Thyroid gland (tissue), 4 donors: ENCODE measurements around the gene ZRANB3.

Experiments used
- CTCF ChIP-seq, 6 experiments: fragments of 200-600 bp in 3 of 6; fragments of 450-650 bp in 3 of 6; sonication (generic) in 3 of 6; IDR thresholded peaks; one replicate each; pipeline ENCODE4 v1.5.1; 2016 to 2019; ENCODE audit warnings: antibody characterized with exemption in 6 of 6, mild to moderate bottlenecking in 2 of 6, inconsistent platforms in 1 of 6, moderate library complexity in 1 of 6
- POLR2A ChIP-seq, 2 donors: fragments of 450-650 bp; IDR thresholded peaks; one replicate each; pipeline ENCODE4 v1.6.1; 2017; ENCODE audit warnings: antibody characterized with exemption in 2 of 2, mild to moderate bottlenecking in 2 of 2, moderate library complexity in 1 of 2

- TF ChIP-seq CTCF (IDR thresholded peaks at IDR 0.05) (no peak), POLR2A (IDR thresholded peaks at IDR 0.05) (no peak)
Measured at GRCh38 chr2:135276525-135276924, 254.5 kb downstream of the ZRANB3 start.
